ENCODE results near the gene ROR2. TPM values are rescaled to one million over a fixed set of nuclear protein-coding genes. Genes with fewer than 3 reads are reported as not detected.

ROR2 gene
- total and polyA plus RNA-seq, 2 of the 8 experiments (the other 6 are each of a cell fraction or from before 2014, with no cell fraction given), result 2.7 to 4.3 TPM

GRCh38 chr9:91864380-91864779 lies 85.6 kb downstream of the ROR2 start:
- H3K4me2 ChIP-seq (ENCODE audit: insufficient read depth in 1 of 2, low read depth in 2 of 2, low read length in 2 of 2), result no peak overlapping the region
- H2BK15ac ChIP-seq (ENCODE audit: low read length), result no peak overlapping the region
- H2BK5ac ChIP-seq (ENCODE audit: low read depth, low read length), result no peak overlapping the region
- H3K18ac ChIP-seq (ENCODE audit: extremely low read depth, low read length), result no peak overlapping the region
- POLR2A ChIA-PET (ENCODE audit: partially characterized antibody), result no interaction called here
- no peak overlapping the region for H3K27ac ChIP-seq (ENCODE audit: low read depth, low read length)
- H3K4me1 ChIP-seq (replicated peaks in 1 of 4; ENCODE audit: control insufficient read depth in 3 of 4, insufficient read depth in 4 of 4, low read length in 3 of 4), result no peaks in the 10 kb centered on the region
- H2BK12ac ChIP-seq (ENCODE audit: low read depth, low read length), result no peak overlapping the region
- DNase-seq (ENCODE audit: low read depth in 1 of 2, low spot score in 2 of 2) (no peak), FAIRE-seq (no peak)
- H3K36me3 ChIP-seq (ENCODE audit: control insufficient read depth in 2 of 4, insufficient read depth in 4 of 4, low read length in 3 of 4), result no peaks in the 10 kb centered on the region
- H2AFZ ChIP-seq (ENCODE audit: low read length), result no peak overlapping the region
- H2AK5ac ChIP-seq (ENCODE audit: low read depth, low read length), result no peak overlapping the region
- H3K56ac ChIP-seq (replicated peaks; ENCODE audit: insufficient read length, low read depth, low read length), result no peak overlapping the region
- H3K9me3 ChIP-seq (ENCODE audit: insufficient read depth in 2 of 2, low read depth in 1 of 2, low read length in 1 of 2), result peaks cover 6% of the 10 kb centered on the region in 2 experiments; a peak in 1 of 4 replicates
- H3K4ac ChIP-seq (replicated peaks; ENCODE audit: insufficient read length, low read depth, low read length), result no peak overlapping the region
- H3K79me1 ChIP-seq (ENCODE audit: low read depth, low read length), result no peaks in the 10 kb centered on the region
- no peak overlapping the region for H2BK120ac ChIP-seq (replicated peaks; ENCODE audit: low read depth, low read length)
- 94% methylated on average over 4 of the region's 4 CpGs; no CpG with 5 or more reads in 1 of the 2 experiments for WGBS, 2 experiments (ENCODE audit: extremely low coverage in 1 of 2, insufficient coverage in 1 of 2, insufficient read length in 1 of 2, insufficient replicate concordance in 2 of 2, low coverage in 1 of 2, low lambda C conversion rate in 2 of 2, missing lambda C conversion rate in 1 of 2)
- no peaks in the 10 kb centered on the region; the same call in 1 of the 2 replicates for H3K23me2 ChIP-seq (ENCODE audit: low read depth, low read length)
- no peak overlapping the region for H4K8ac ChIP-seq (ENCODE audit: extremely low read depth, insufficient read depth, low read length)
- H3K9ac ChIP-seq (replicated peaks in 1 of 4; ENCODE audit: extremely low read depth in 1 of 4, low read depth in 3 of 4, low read length in 3 of 4), result no peak overlapping the region
- H3K23ac ChIP-seq (ENCODE audit: insufficient read length), result no peak overlapping the region
- no peaks in the 10 kb centered on the region for H3K27me3 ChIP-seq (replicated peaks in 1 of 4; ENCODE audit: control insufficient read depth in 3 of 4, extremely low read depth in 1 of 4, insufficient read depth in 3 of 4, low read length in 3 of 4)
- H3K14ac ChIP-seq (ENCODE audit: insufficient read length), result no peak overlapping the region
- H4K5ac ChIP-seq (ENCODE audit: insufficient read length, low read depth, low read length), result no peak overlapping the region
- no peaks in the 10 kb centered on the region for H4K20me1 ChIP-seq (replicated peaks in 1 of 2; ENCODE audit: control insufficient read depth in 1 of 2, insufficient read depth in 2 of 2, low read length in 2 of 2)
- no peak overlapping the region for H2BK20ac ChIP-seq (ENCODE audit: low read length)
- H3K4me3 ChIP-seq (ENCODE audit: extremely low read depth in 1 of 4, insufficient read depth in 2 of 4, low read depth in 3 of 4, low read length in 4 of 4), result no peak overlapping the region
- CTCF ChIA-PET (ENCODE audit: partially characterized antibody), result no interaction called here
- no peak overlapping the region for H4K91ac ChIP-seq (replicated peaks; ENCODE audit: insufficient read length, low read length)
- no peaks in the 10 kb centered on the region for H3K79me2 ChIP-seq (ENCODE audit: control insufficient read depth in 1 of 2, insufficient read depth in 2 of 2, low read length in 2 of 2)
- no peak for TF ChIP-seq CREB1 (IDR thresholded peaks at IDR 0.05)
- TF ChIP-seq TAF7 (optimal IDR thresholded peaks at IDR 0.05; ENCODE audit: borderline replicate concordance, low read depth, low read length), result no peak
- TF ChIP-seq EZH2 (IDR thresholded peaks at IDR 0.05; ENCODE audit: low read depth, low read length, severe bottlenecking), result no peak
- no peak for TF ChIP-seq SP4 (IDR thresholded peaks at IDR 0.05; ENCODE audit: low read length)
- no peak for TF ChIP-seq CEBPB (IDR thresholded peaks at IDR 0.05; ENCODE audit: low read depth, low read length)
- no peak for TF ChIP-seq CBX5 (IDR thresholded peaks at IDR 0.05; ENCODE audit: low read depth, low read length)
- no peak for TF ChIP-seq SUZ12 (IDR thresholded peaks at IDR 0.05; ENCODE audit: low read length)
- no peak for TF ChIP-seq CBX8 (IDR thresholded peaks at IDR 0.05; ENCODE audit: borderline replicate concordance, low read depth, low read length)
- no peak for TF ChIP-seq SRF (IDR thresholded peaks at IDR 0.05; ENCODE audit: low read depth, low read length)
- no peak for TF ChIP-seq NANOG (IDR thresholded peaks at IDR 0.05; ENCODE audit: insufficient read depth, low read depth, low read length, poor library complexity, severe bottlenecking)
- TF ChIP-seq POLR2AphosphoS5 (IDR thresholded peaks at IDR 0.05; ENCODE audit: low read depth, low read length), result no peak
- TF ChIP-seq KDM4A (IDR thresholded peaks at IDR 0.05; ENCODE audit: low read depth, low read length, severe bottlenecking), result no peak
- no peak for TF ChIP-seq SIRT6 (IDR thresholded peaks at IDR 0.05; ENCODE audit: low read length)
- TF ChIP-seq MAFK (IDR thresholded peaks at IDR 0.05; ENCODE audit: low read depth, low read length), result no peak
- TF ChIP-seq BCL11A (IDR thresholded peaks at IDR 0.05; ENCODE audit: low read depth in 2 of 2, low read length in 2 of 2), result no peak
- no peak for TF ChIP-seq KDM5A (IDR thresholded peaks at IDR 0.05; ENCODE audit: low read length)

Measured in H1 (cell line).